Upper lobe of left lung (tissue), 4 donors: ENCODE results near the gene SRP68.

Experiments used
- CTCF ChIP-seq, 6 experiments: fragments of 450-650 bp in 4 of 6; fragments of 200-600 bp in 2 of 6; sonication (generic) in 2 of 6; IDR thresholded peaks; one replicate each; pipeline ENCODE4 v1.5.1; 2016 to 2019; ENCODE audit warnings: antibody characterized with exemption in 6 of 6
- EP300 ChIP-seq, 4 donors: sonication (generic); formaldehyde crosslinking; IDR thresholded peaks; one replicate each; pipeline ENCODE4 v1.5.1; 2017; ENCODE audit warnings: antibody characterized with exemption in 4 of 4, control low read depth in 2 of 4
- POLR2A ChIP-seq, 4 donors: fragments of 450-650 bp; IDR thresholded peaks; one replicate each; pipeline ENCODE4 v1.5.1; 2016 to 2017; ENCODE audit warnings: antibody characterized with exemption in 4 of 4, mild to moderate bottlenecking in 2 of 4
- POLR2AphosphoS5 ChIP-seq, 2 donors: sonication (generic); formaldehyde crosslinking; IDR thresholded peaks; one replicate each; pipeline ENCODE4 v1.5.1; 2017; ENCODE audit warnings: antibody characterized with exemption in 2 of 2

GRCh38 chr17:76102944-76103273 lies 30.6 kb upstream of the SRP68 start:
- TF ChIP-seq EP300 (IDR thresholded peaks at IDR 0.05) = no peak
- no peak for TF ChIP-seq CTCF (IDR thresholded peaks at IDR 0.05)
- no peak for TF ChIP-seq POLR2A (IDR thresholded peaks at IDR 0.05)
- no peak for TF ChIP-seq POLR2AphosphoS5 (IDR thresholded peaks at IDR 0.05)
